CD14-positive monocyte (primary cell): ENCODE data around the gene MGLL. TPM values are rescaled to one million over a fixed set of nuclear protein-coding genes. Genes with fewer than 3 reads are reported as not detected.

Source experiments
- DNase-seq, 3 donors: peaks; one replicate each; pipeline ENCODE4 v3.0.0-alpha.2; 2011 to 2022
- H2AFZ ChIP-seq: 2 replicates; pipeline ENCODE4 v1.6.0; 2012; ENCODE audit warnings: mild to moderate bottlenecking, low read depth, low read length, inconsistent platforms; ENCODE audit not compliant: insufficient read depth, poor library complexity, severe bottlenecking
- H3K27ac ChIP-seq, 2 donors: 1 replicate in 1 of 2; 2 replicates in 1 of 2; pipeline ENCODE4 v1.5.1; 2012 to 2013; ENCODE audit warnings: low read length in 2 of 2, control low read depth in 1 of 2, inconsistent platforms in 1 of 2, low read depth in 1 of 2, mild to moderate bottlenecking in 1 of 2
- H3K27me3 ChIP-seq, 2 donors: one replicate each; pipeline versions ENCODE4 v1.6.0 to v1.6.1; 2011 to 2013; ENCODE audit warnings: low read length in 2 of 2; ENCODE audit not compliant: control insufficient read depth in 2 of 2, insufficient read depth in 2 of 2
- H3K36me3 ChIP-seq, 2 donors: replicated peaks in 1 of 2; 1 replicate in 1 of 2; 2 replicates in 1 of 2; pipeline versions ENCODE4 v1.5.1 to v1.6.1; 2012 to 2013; ENCODE audit warnings: low read length in 2 of 2, control low read depth in 1 of 2, inconsistent platforms in 1 of 2, mild to moderate bottlenecking in 1 of 2; ENCODE audit not compliant: insufficient read depth in 2 of 2, control insufficient read depth in 1 of 2
- H3K4me1 ChIP-seq, 2 donors: 1 replicate in 1 of 2; 2 replicates in 1 of 2; pipeline versions ENCODE4 v1.5.1 to v1.6.1; 2012 to 2013; ENCODE audit warnings: low read length in 2 of 2, control low read depth in 1 of 2, inconsistent platforms in 1 of 2, mild to moderate bottlenecking in 1 of 2, moderate library complexity in 1 of 2; ENCODE audit not compliant: insufficient read depth in 2 of 2, control insufficient read depth in 1 of 2
- H3K4me2 ChIP-seq: replicated peaks from 2 replicates; pipeline ENCODE3; 2012; ENCODE audit warnings: low read length, moderate library complexity, mild to moderate bottlenecking; ENCODE audit not compliant: poor library complexity, severe bottlenecking; ENCODE audit errors: extremely low read depth
- H3K4me3 ChIP-seq, 3 experiments: fragments of 200-600 bp in 1 of 3; sonication (generic) in 1 of 3; replicated peaks in 1 of 3; 1 replicate in 2 of 3; 2 replicates in 1 of 3; pipeline ENCODE4 v1.5.1; 2011 to 2013; ENCODE audit warnings: low read length in 3 of 3, mild to moderate bottlenecking in 3 of 3, control low read depth in 2 of 3, low read depth in 2 of 3, inconsistent platforms in 1 of 3, moderate library complexity in 1 of 3
- H3K79me2 ChIP-seq: 2 replicates; pipeline ENCODE4 v1.6.0; 2012; ENCODE audit warnings: mild to moderate bottlenecking, control low read depth, inconsistent platforms, low read length, moderate library complexity; ENCODE audit not compliant: insufficient read depth
- H3K9ac ChIP-seq: 2 replicates; pipeline ENCODE4 v1.6.0; 2017; ENCODE audit warnings: low read length, mild to moderate bottlenecking; ENCODE audit not compliant: insufficient read depth, poor library complexity, severe bottlenecking
- H3K9me3 ChIP-seq, 2 donors: replicated peaks in 1 of 2; 1 replicate in 1 of 2; 2 replicates in 1 of 2; pipeline versions ENCODE4 v1.5.1 to v1.6.1; 2012 to 2013; ENCODE audit warnings: low read length in 2 of 2, control low read depth in 1 of 2; ENCODE audit not compliant: control insufficient read depth in 1 of 2, insufficient read depth in 1 of 2
- H4K20me1 ChIP-seq: 2 replicates; pipeline ENCODE4 v1.6.0; 2012; ENCODE audit warnings: mild to moderate bottlenecking, low read length, control low read depth, moderate library complexity; ENCODE audit not compliant: insufficient read depth
- H3K27ac Mint-ChIP-seq, 7 donors: one replicate each; pipeline ENCODE4 v1.8.0; 2020; ENCODE audit warnings: mild to moderate bottlenecking in 7 of 7, mixed read lengths in 7 of 7, moderate library complexity in 6 of 7, inconsistent platforms in 2 of 7
- H3K27me3 Mint-ChIP-seq, 3 donors: one replicate each; pipeline ENCODE4 v1.8.0; 2021 to 2022; ENCODE audit warnings: low read depth in 3 of 3, mild to moderate bottlenecking in 3 of 3, mixed read lengths in 3 of 3, moderate library complexity in 3 of 3, inconsistent platforms in 1 of 3
- H3K36me3 Mint-ChIP-seq, 2 donors: one replicate each; pipeline ENCODE4 v1.8.0; 2020; ENCODE audit warnings: mixed read lengths in 2 of 2, inconsistent platforms in 1 of 2, mild to moderate bottlenecking in 1 of 2
- H3K4me1 Mint-ChIP-seq: one replicate; pipeline ENCODE4 v1.8.0; 2020; ENCODE audit warnings: mild to moderate bottlenecking, mixed read lengths
- H3K4me3 Mint-ChIP-seq, 2 donors: one replicate each; pipeline ENCODE4 v1.8.0; 2020; ENCODE audit warnings: mild to moderate bottlenecking in 2 of 2, mixed read lengths in 2 of 2, moderate library complexity in 1 of 2
- H3K9me3 Mint-ChIP-seq, 7 donors: one replicate each; pipeline ENCODE4 v1.8.0; 2020 to 2022; ENCODE audit warnings: mixed read lengths in 7 of 7, mild to moderate bottlenecking in 6 of 7, moderate library complexity in 6 of 7, inconsistent platforms in 2 of 7
- CTCF ChIP-seq: fragments of 200-600 bp; IDR thresholded peaks from one replicate; pipeline ENCODE4 v1.8.0; 2022; ENCODE audit warnings: antibody characterized with exemption, mild to moderate bottlenecking
- WGBS: methylation state at CpG from one replicate; pipeline ENCODE4 v1.1.5; 2013; ENCODE audit warnings: missing lambda C conversion rate; ENCODE audit not compliant: insufficient coverage; 5-methylcytosine and 5-hydroxymethylcytosine counted together
- intact Hi-C, 2 donors: fragments of 100-400 bp; cut with micrococcal nuclease; formaldehyde crosslinking; loops; one replicate each; pipeline versions ENCODE4 v1.15.0 to v1.15.1; 2023
- polyA plus RNA-seq, 3 donors: library from polyadenylated mRNA; depleted of rRNA in 1 of 3; unstranded in 2 of 3; stranded (reverse) in 1 of 3; fragments of 300-500 nt in 2 of 3; fragments of >200 nt in 1 of 3; fragmentation: Illumina TruSeq in 2 of 3; gene quantifications; 1 replicate in 2 of 3; 2 replicates in 1 of 3; pipeline ENCODE4 v1.2.3, GENCODE V29; 2012 to 2021

The MGLL gene
- polyA plus RNA-seq, 3 donors, result 4.4 to 10.0 (median 6.4) TPM

DNA sequence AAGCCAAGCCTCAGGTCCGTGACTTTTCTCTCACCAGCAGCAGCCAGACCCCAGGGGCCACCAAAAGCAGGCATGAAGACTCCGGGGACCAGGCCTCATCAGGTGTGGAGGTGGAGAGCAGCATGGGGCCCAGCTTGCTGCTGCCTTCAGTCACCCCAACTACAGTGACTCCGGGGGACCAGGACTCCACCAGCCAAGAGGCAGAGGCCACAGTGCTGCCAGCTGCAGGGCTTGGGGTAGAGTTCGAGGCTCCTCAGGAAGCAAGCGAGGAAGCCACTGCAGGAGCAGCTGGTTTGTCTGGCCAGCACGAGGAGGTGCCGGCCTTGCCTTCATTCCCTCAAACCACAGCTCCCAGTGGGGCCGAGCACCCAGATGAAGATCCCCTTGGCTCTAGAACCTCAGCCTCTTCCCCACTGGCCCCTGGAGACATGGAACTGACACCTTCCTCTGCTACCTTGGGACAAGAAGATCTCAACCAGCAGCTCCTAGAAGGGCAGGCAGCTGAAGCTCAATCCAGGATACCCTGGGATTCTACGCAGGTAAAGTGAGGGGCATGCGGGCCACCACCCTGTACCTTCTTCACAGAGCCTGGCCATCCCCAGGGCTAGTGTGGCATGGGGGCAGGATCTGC is 161.6 kb downstream of the MGLL start:
- Histone ChIP-seq H3K36me3 (no peaks in the 10 kb centered on the region), H3K4me2 (no peak overlapping the region), H4K20me1 (no peaks in the 10 kb centered on the region), H2AFZ (peak overlapping the region; percentile 30), H3K4me1 (no peaks in the 10 kb centered on the region), H3K27me3 (no peaks in the 10 kb centered on the region), H3K4me3 (no peak overlapping the region), H3K27ac (no peak overlapping the region), H3K79me2 (no peaks in the 10 kb centered on the region), H3K9ac (no peak overlapping the region), H3K9me3 (no peaks in the 10 kb centered on the region)
- no peaks in the 10 kb centered on the region for H3K9me3 Mint-ChIP-seq
- DNase-seq, result no peak
- H3K36me3 Mint-ChIP-seq, result no peaks in the 10 kb centered on the region
- H3K4me1 Mint-ChIP-seq, result peaks cover 6% of the 10 kb centered on the region
- TF ChIP-seq CTCF, result no peak
- intact Hi-C loops, result no loop called here
- no peak overlapping the region for H3K27ac Mint-ChIP-seq
- 94% methylated on average over 7 of the region's 10 CpGs for WGBS
- H3K27me3 Mint-ChIP-seq, result peaks cover 2% of the 10 kb centered on the region in 3 donors
- H3K4me3 Mint-ChIP-seq, result no peak overlapping the region

GRCh38 chr3:127658234-127658633 is 164.1 kb downstream of the MGLL start:
- H3K9me3 Mint-ChIP-seq, result no peaks in the 10 kb centered on the region
- H2AFZ ChIP-seq, result no peak overlapping the region
- no peak for TF ChIP-seq CTCF
- no peak for DNase-seq
- H3K27ac ChIP-seq, result no peak overlapping the region
- H3K9ac ChIP-seq, result no peak overlapping the region
- H3K36me3 ChIP-seq, result no peaks in the 10 kb centered on the region
- H3K4me1 Mint-ChIP-seq, result peaks cover 9% of the 10 kb centered on the region
- H3K27me3 Mint-ChIP-seq, result peaks cover 2 to 5% (median 2%) of the 10 kb centered on the region in 3 donors
- H3K27ac Mint-ChIP-seq, result no peak overlapping the region
- H3K4me3 ChIP-seq, result no peak overlapping the region
- no peaks in the 10 kb centered on the region for H4K20me1 ChIP-seq
- H3K36me3 Mint-ChIP-seq, result no peaks in the 10 kb centered on the region
- no CpG with 5 or more reads among the region's 1 CpG for WGBS
- no peaks in the 10 kb centered on the region for H3K27me3 ChIP-seq
- H3K4me3 Mint-ChIP-seq, result no peak overlapping the region
- H3K79me2 ChIP-seq, result no peaks in the 10 kb centered on the region
- intact Hi-C loops, result no loop called here
- no peak overlapping the region for H3K4me2 ChIP-seq
- H3K9me3 ChIP-seq, result no peaks in the 10 kb centered on the region
- no peaks in the 10 kb centered on the region for H3K4me1 ChIP-seq
